ENCODE results near the gene OR10K1. TPM values are rescaled to one million over a fixed set of nuclear protein-coding genes. Genes with fewer than 3 reads are reported as not detected.
"Not testable (repeated sequence)": the region's sequence is repeated elsewhere in the genome, so short reads cannot be mapped to it uniquely, and the experiment has no call there.

OR10K1 gene
- not detected in 2 replicates for total RNA-seq

DNA sequence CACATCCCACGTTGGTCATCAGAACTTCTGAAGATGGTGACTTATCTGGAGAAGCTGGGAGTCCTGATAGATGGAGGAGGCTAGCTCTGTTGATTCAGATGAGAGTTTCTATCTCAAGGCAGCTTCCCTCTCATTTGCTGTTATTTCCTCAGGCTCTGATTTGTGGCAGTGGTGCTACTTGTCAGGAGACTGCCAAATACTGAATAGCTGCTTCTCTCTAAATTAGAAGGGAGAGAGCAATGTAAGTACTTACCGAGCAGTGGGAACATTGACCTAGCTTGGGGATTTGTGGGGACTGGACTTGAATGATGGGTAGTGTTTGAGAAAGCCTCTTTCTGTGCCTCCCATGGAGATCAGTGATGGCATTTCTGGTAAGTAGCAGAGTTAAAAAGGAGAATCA lies at the start of gene OR10K1:
Gene OR10K1 (plus strand): TSS at position 301 of the 400 bp plus-strand sequence. CDS start 3,728 bp downstream, outside the sequence.
- no peak for DNase-seq (ENCODE audit: low read depth)
- H3K4me3 ChIP-seq (ENCODE audit: low read depth, low read length), result no peak within 1 kb of the TSS
- H3K27me3 ChIP-seq (ENCODE audit: control insufficient read depth, insufficient read depth, low read length), result no peaks in the 10 kb centered on the region
- H3K36me3 ChIP-seq (ENCODE audit: control insufficient read depth, insufficient read depth, low read length), result no peaks in the 10 kb centered on the region
- TF ChIP-seq CTCF (IDR thresholded peaks at IDR 0.05; ENCODE audit: insufficient read depth, low read length, poor library complexity, severe bottlenecking), result no peak

GRCh38 chr1:158414651-158415345 lies 46.8 kb upstream of the OR10K1 start:
- no peak for TF ChIP-seq CTCF (IDR thresholded peaks at IDR 0.05; ENCODE audit: insufficient read depth, low read length, poor library complexity, severe bottlenecking)
- Histone ChIP-seq H3K4me3 (ENCODE audit: low read depth, low read length) (no peak overlapping the region), H3K36me3 (ENCODE audit: control insufficient read depth, insufficient read depth, low read length) (no peaks in the 10 kb centered on the region), H3K27me3 (ENCODE audit: control insufficient read depth, insufficient read depth, low read length) (no peaks in the 10 kb centered on the region)
- no peak for DNase-seq (ENCODE audit: low read depth)

GRCh38 chr1:158417586-158417985 lies 44.0 kb upstream of the OR10K1 start:
- no peak for TF ChIP-seq CTCF (IDR thresholded peaks at IDR 0.05; ENCODE audit: insufficient read depth, low read length, poor library complexity, severe bottlenecking)
- Histone ChIP-seq H3K4me3 (ENCODE audit: low read depth, low read length) (no peak overlapping the region), H3K27me3 (ENCODE audit: control insufficient read depth, insufficient read depth, low read length) (no peaks in the 10 kb centered on the region), H3K36me3 (ENCODE audit: control insufficient read depth, insufficient read depth, low read length) (no peaks in the 10 kb centered on the region)
- no peak for DNase-seq (ENCODE audit: low read depth)

GRCh38 chr1:158422212-158422611 lies 39.4 kb upstream of the OR10K1 start:
- TF ChIP-seq CTCF (IDR thresholded peaks at IDR 0.05; ENCODE audit: insufficient read depth, low read length, poor library complexity, severe bottlenecking), result no peak
- Histone ChIP-seq H3K27me3 (ENCODE audit: control insufficient read depth, insufficient read depth, low read length) (no peaks in the 10 kb centered on the region), H3K36me3 (ENCODE audit: control insufficient read depth, insufficient read depth, low read length) (no peaks in the 10 kb centered on the region), H3K4me3 (ENCODE audit: low read depth, low read length) (no peak overlapping the region)
- no peak for DNase-seq (ENCODE audit: low read depth)

- Histone ChIP-seq H3K27me3 (ENCODE audit: control insufficient read depth, insufficient read depth, low read length) (no peaks in the 10 kb centered on the region), H3K36me3 (ENCODE audit: control insufficient read depth, insufficient read depth, low read length) (no peaks in the 10 kb centered on the region), H3K4me3 (ENCODE audit: low read depth, low read length) (no peak overlapping the region)
- no peak for DNase-seq (ENCODE audit: low read depth)
- no peak for TF ChIP-seq CTCF (IDR thresholded peaks at IDR 0.05; ENCODE audit: insufficient read depth, low read length, poor library complexity, severe bottlenecking)
These were observed 36.6 kb upstream of the OR10K1 start for GRCh38 chr1:158425027-158425426.

GRCh38 chr1:158426137-158426536 lies 35.5 kb upstream of the OR10K1 start, which contains the start of gene OR10K2:
OR10K2 (minus strand) TSS chr1:158426237; CDS start chr1:158420866, 5,371 bp downstream.
- H3K4me3 ChIP-seq (ENCODE audit: low read depth, low read length), result no peak within 1 kb of the TSS
- H3K27me3 ChIP-seq (ENCODE audit: control insufficient read depth, insufficient read depth, low read length), result no peaks in the 10 kb centered on the region
- TF ChIP-seq CTCF (IDR thresholded peaks at IDR 0.05; ENCODE audit: insufficient read depth, low read length, poor library complexity, severe bottlenecking), result no peak
- no peak for DNase-seq (ENCODE audit: low read depth)
- H3K36me3 ChIP-seq (ENCODE audit: control insufficient read depth, insufficient read depth, low read length), result no peaks in the 10 kb centered on the region

DNA sequence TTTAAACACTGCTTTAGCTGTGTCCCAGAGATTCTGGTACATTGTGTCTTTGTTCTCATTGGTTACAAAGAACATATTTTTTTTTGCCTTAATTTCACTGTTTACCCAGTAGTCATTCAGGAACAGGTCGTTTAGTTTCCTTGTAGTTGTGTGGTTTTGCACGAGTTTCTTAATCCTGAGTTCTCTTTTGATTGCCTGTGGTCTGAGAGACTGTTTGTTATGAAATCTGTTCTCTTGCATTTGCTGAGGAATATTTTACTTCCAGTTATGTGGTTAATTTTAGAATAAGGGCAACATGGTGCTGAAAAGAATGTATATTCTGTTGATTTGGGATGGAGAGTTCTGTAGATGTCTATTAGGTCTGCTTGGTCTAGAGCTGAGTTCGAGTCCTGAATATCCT lies 31.5 kb upstream of the OR10K1 start:
- H3K4me3 ChIP-seq (ENCODE audit: low read depth, low read length); H3K36me3 ChIP-seq (ENCODE audit: control insufficient read depth, insufficient read depth, low read length); DNase-seq (ENCODE audit: low read depth); H3K27me3 ChIP-seq (ENCODE audit: control insufficient read depth, insufficient read depth, low read length): not testable (repeated sequence)

Measured in kidney epithelial cell (primary cell).